ENCODE results near the gene TDRD10. TPM values are rescaled to one million over a fixed set of nuclear protein-coding genes. Genes with fewer than 3 reads are reported as not detected.

The TDRD10 gene
- total and polyA plus RNA-seq, 2 of the 4 experiments (the other 2 are of a cell fraction) = not detected

- no peak overlapping the region for H3K9ac ChIP-seq (ENCODE audit: low read depth, low read length)
- H4K5ac ChIP-seq (ENCODE audit: low read depth, low read length) = no peak overlapping the region
- no peak overlapping the region for H4K8ac ChIP-seq (ENCODE audit: low read depth in 2 of 2, low read length in 2 of 2)
- H3K79me1 ChIP-seq (ENCODE audit: low read depth in 1 of 2, low read length in 2 of 2) = no peaks in the 10 kb centered on the region
- POLR2A ChIA-PET (ENCODE audit: unreplicated experiment) = no interaction called here
- no peak overlapping the region for H4K91ac ChIP-seq (ENCODE audit: insufficient read depth, low read depth, low read length)
- H2AK5ac ChIP-seq (ENCODE audit: low read depth, low read length) = no peak overlapping the region
- H3K9me1 ChIP-seq (ENCODE audit: insufficient read depth, low read length) = peaks cover 9% of the 10 kb centered on the region
- CTCF ChIA-PET = no interaction called here
- in situ Hi-C loops (cut with MboI; ENCODE audit: low sequenced_read_pairs) (no loop called here), intact Hi-C loops (cut with micrococcal nuclease) (no loop called here), dilution Hi-C loops (cut with HindIII; ENCODE audit: low sequenced_read_pairs, unreplicated experiment) (no loop called here)
- no peak overlapping the region for H3K4me3 ChIP-seq (ENCODE audit: insufficient read depth, low read depth, low read length)
- DNase-seq (no peak), ATAC-seq (ENCODE audit: low read depth) (no peak)
- no peaks in the 10 kb centered on the region for H4K20me1 ChIP-seq (ENCODE audit: insufficient read depth, low read length)
- no TSS peak for BruUV-seq (replicated peaks)
- no peak overlapping the region for H3K56ac ChIP-seq (ENCODE audit: extremely low read depth, insufficient read depth, low read length)
- no peak overlapping the region for H3K23ac ChIP-seq (ENCODE audit: low read depth, low read length)
- H3K9me3 ChIP-seq (ENCODE audit: control insufficient read depth, insufficient read depth, low read length) = no peaks in the 10 kb centered on the region; the same call in 1 of the 2 replicates
- H2BK120ac ChIP-seq (ENCODE audit: low read depth, low read length) = no peak overlapping the region
- H3K27me3 ChIP-seq (ENCODE audit: control insufficient read depth, insufficient read depth, low read length) = no peaks in the 10 kb centered on the region
- no peak overlapping the region for H3K27ac ChIP-seq (ENCODE audit: insufficient read depth, low read length)
- H3K14ac ChIP-seq (replicated peaks; ENCODE audit: low read depth, low read length) = no peak overlapping the region
- H2BK15ac ChIP-seq (ENCODE audit: low read depth, low read length) = no peak overlapping the region
- no peak overlapping the region for H2AFZ ChIP-seq (replicated peaks; ENCODE audit: low read length, poor library complexity)
- TF ChIP-seq CHD1 (IDR thresholded peaks at IDR 0.05; ENCODE audit: low read depth, low read length) (no peak), RFX5 (IDR thresholded peaks at IDR 0.05; ENCODE audit: low read depth, low read length) (no peak), MXI1 (IDR thresholded peaks at IDR 0.05; ENCODE audit: borderline replicate concordance, low read depth, low read length) (no peak)
- TF ChIP-seq, protein P1, sequence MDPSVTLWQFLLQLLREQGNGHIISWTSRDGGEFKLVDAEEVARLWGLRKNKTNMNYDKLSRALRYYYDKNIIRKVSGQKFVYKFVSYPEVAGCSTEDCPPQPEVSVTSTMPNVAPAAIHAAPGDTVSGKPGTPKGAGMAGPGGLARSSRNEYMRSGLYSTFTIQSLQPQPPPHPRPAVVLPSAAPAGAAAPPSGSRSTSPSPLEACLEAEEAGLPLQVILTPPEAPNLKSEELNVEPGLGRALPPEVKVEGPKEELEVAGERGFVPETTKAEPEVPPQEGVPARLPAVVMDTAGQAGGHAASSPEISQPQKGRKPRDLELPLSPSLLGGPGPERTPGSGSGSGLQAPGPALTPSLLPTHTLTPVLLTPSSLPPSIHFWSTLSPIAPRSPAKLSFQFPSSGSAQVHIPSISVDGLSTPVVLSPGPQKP (IDR thresholded peaks at IDR 0.05; ENCODE audit: borderline replicate concordance, low read depth, low read length) = no peak
- no peak overlapping the region for H3K4ac ChIP-seq (ENCODE audit: low read depth, low read length)
- no peak overlapping the region for H3K18ac ChIP-seq (ENCODE audit: low read depth, low read length)
- no peak overlapping the region for H2BK5ac ChIP-seq (ENCODE audit: low read depth, low read length, poor library complexity, severe bottlenecking)
- peaks cover 8% of the 10 kb centered on the region for H3K4me1 ChIP-seq (ENCODE audit: control insufficient read depth, insufficient read depth, low read length)
- H3K4me2 ChIP-seq (ENCODE audit: low read depth, low read length) = no peak overlapping the region
- H2BK20ac ChIP-seq (ENCODE audit: low read depth, low read length) = no peak overlapping the region
- peaks cover 23% of the 10 kb centered on the region for H3K36me3 ChIP-seq (ENCODE audit: control insufficient read depth, insufficient read depth, low read length)
- H2AK9ac ChIP-seq (replicated peaks; ENCODE audit: low read depth, low read length, poor library complexity) = no peak overlapping the region
Measured at GRCh38 chr1:154459080-154459479, 42.9 kb upstream of the TDRD10 start.

Data from IMR-90 (cell line).